AG08396 (cell line): ENCODE measurements around the gene RAB8A.
"Not testable (repeated sequence)": the region's sequence is repeated elsewhere in the genome, so short reads cannot be mapped to it uniquely, and the experiment has no call there.

Source experiments
- DNase-seq: peaks from one replicate; pipeline ENCODE4 v3.0.0; 2012; ENCODE audit warnings: low spot score, mixed read lengths

RAB8A gene

DNA sequence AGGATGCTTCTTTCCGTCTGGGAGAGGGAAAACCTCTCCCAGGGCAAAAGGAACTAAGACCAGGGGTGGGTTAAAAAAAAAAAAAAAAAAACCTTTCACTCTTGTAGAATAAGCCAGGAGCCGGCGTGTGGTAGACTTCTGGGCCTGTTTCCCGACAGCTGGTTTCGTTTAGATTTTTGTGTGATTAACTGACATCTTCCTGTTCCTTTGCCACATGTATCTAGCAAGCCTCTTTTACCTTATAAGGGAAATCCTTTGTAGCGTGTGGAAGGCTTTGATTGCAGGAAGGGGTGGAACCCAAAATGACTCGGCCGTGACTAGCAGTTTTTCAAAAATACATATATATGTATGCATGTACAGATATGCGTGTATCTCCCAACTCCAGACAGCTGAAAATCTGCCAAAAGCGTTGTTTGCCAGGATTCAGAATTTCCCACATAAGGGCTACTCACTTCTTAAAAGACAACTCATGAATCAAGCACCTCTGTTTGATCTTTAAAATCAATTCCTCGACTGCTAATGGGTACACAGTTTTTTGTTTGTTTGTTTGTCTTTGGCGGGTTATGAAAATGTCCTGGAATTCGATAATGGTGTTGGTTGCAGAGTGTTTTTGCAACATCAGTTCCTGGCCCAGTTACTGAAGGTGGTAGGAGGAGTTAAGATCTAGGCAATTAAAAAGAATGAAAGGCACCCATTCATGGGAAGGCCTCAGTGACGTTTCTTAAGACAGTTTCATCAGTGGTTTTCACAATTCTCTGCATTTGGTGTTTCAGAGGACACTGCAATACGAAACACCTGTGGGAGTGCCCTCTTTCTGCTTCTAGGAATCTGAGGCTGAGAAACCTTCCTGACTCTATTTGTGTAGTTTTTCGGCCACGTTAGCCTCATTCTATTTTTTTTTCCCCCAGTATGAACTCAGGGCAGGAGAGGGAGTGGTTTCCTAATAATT, 32.7 kb upstream of the RAB8A start:
- peak; percentile 73 for DNase-seq

GRCh38 chr19:16084067-16084685, 27.5 kb upstream of the RAB8A start:
- no peak for DNase-seq

DNA sequence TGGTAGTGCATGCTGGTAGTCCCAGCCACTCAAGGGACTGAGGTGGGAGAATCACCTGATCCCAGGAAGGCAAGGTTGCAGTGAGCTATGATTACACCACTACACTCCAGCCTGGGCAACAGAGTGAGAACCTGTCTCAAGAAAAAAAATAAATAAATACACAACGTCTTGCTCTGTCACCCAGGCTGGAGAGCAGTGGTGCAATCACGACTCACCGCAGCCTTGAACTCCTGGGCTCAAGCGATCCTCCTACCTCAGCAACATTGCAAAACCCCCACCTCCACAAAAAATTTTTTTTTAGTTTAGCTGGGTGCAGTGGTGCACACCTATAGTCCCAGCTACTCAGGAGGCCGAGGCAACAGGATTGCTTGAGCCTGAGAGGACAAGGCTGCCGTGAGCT, 26.6 kb upstream of the RAB8A start:
- no peak for DNase-seq

GRCh38 chr19:16087404-16087803, 24.3 kb upstream of the RAB8A start:
- not testable (repeated sequence) for DNase-seq

GRCh38 chr19:16087940-16088339, 23.7 kb upstream of the RAB8A start:
- DNase-seq = no peak

DNA sequence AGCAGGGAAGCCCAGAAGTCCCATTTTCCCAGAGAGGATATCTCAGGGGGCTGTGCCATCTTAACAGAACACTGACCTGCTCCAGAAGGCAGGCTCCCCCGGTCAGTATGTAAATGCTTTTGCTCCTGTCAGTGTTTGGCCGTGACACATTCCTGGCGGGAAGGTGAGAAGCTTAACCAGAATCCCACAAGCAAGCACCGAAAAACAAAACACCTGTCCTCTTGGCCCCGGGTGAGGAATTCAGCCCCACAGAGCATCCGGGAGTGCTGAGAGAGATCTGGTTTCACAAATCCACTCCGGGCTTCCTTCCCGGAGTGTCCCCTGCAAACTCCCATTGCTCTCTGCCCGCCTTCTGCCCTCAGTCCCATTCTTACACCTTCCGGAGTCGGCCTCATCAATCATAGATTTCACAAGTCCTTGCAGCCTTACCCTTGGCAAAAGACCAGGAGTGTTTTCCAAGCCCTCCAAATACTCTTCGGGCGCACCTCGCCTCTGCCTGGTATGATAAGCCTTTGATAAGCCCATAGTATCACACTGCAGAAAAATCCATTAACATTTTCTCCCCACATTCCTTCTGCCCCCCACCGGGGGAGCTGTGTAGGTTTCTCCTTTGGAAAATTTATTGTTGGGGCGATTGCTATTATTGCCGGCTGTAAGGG, 23.2 kb upstream of the RAB8A start:
- DNase-seq = no peak

GRCh38 chr19:16089010-16089846, 22.5 kb upstream of the RAB8A start:
- DNase-seq = no peak

- no peak for DNase-seq
These were observed 19.9 kb upstream of the RAB8A start for GRCh38 chr19:16091546-16092475.

- no peak for DNase-seq
These were observed 17.2 kb upstream of the RAB8A start for GRCh38 chr19:16094360-16095070.

GRCh38 chr19:16095071-16095571, 16.6 kb upstream of the RAB8A start:
- no peak for DNase-seq

GRCh38 chr19:16096280-16096855, 15.3 kb upstream of the RAB8A start:
- DNase-seq = no peak

GRCh38 chr19:16098416-16098768, 13.3 kb upstream of the RAB8A start:
- no peak for DNase-seq

DNA sequence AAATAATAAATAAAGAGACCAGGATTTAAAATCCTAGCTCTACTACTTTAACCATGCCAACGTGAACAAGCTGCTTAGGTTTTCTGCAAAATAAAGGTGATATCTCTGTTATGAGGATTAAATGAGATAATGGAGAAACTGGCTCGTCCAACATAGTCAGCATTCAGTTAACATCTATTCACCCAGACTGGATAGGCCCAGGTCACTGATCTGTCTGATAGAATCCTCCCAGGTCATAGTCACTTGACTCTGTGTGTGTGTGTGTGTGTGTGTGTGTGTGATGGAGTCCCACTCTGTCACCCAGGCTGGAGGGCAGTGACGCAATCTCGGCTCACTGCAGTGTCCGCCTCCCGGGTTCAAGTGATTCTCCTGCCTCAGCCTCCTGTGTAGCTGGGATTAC, 12.9 kb upstream of the RAB8A start:
- DNase-seq = no peak

GRCh38 chr19:16099314-16099965, 12.2 kb upstream of the RAB8A start:
- not testable (repeated sequence) for DNase-seq

DNA sequence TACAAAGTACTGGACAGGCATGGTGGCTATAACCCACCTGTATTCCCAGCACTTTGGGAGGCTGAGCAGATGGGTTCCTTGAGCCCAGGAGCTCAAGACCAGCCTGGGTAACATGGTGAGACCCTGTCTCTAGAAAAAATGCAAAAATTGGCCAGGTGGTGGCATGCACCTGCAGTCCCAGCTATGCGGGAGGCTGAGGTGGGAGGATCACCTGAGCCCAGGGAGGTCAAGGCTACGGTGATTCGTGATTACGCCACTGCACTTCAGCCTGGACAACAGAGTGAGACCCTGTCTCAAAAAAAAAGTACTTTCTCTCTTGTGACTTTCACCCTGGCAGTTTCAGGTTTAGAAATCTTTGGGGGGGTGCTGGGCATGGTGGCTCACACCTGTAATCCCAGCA, 11.2 kb upstream of the RAB8A start:
- no peak for DNase-seq

- DNase-seq = no peak
These were observed 7.0 kb upstream of the RAB8A start for GRCh38 chr19:16104722-16105121.

DNA sequence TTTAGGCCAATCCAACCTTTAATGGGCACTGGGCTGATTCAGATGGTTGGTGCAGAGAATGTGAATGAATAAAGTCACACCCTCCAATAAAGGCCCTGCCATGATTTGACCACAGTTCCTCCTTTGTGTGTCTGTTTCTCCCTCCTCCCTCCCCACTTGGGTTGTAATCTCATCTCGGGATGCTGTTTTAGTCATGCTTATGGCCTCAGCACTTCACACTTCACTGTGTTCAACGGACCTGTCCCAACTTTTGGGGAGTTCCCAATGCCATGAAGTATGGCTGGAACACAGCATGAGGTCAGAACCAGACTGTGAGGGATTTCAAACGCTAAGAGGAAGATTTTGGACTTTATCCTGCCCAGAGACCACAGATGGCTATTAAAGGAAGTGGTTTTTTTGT, 5.6 kb upstream of the RAB8A start:
- DNase-seq = no peak

DNA sequence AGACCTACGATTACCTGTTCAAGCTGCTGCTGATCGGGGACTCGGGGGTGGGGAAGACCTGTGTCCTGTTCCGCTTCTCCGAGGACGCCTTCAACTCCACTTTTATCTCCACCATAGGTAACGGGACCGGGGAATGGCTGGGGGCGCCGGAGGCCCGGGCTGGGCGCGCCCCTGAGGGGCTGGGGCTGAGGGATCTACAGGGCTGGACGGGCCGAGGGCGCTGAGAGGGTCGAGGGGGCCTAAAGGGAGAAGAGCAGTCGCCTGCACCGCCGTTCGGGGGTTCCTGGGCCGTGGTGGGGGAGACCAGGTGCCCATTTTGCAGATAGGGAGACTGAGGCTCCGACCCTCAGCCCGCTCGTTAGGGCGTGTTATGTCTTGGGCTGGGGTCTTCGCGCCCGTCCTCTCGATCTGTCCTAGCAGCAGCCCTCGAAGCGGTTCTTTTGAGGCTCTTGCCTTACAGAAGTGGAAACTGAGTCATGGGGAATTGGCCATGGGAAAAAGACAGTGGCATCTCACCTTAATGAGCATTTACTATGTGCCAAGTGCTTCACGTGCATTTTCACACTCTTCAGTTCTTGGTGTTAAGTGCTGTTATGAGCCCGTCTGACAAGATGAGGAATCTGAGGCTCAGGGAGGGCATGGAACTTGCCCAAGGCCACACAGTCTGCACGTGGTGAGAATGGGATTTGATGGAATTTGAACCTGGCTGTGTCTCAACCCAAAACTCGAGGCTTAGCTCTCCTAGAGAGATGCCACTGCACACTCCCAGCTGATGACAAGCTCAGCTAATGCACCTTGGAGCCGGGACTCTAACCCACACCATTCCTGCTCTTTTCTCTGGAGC, 442 bp downstream of the RAB8A start:
- no peak for DNase-seq
